NB4 (cell line): ENCODE data around the gene SASH1.

Experiments used
- DNase-seq: peaks from one replicate; pipeline ENCODE4 v3.0.0; 2010; ENCODE audit warnings: low read depth
- H3K4me3 ChIP-seq: one replicate; pipeline ENCODE4 v1.5.1; 2011; ENCODE audit warnings: mild to moderate bottlenecking, low read depth, low read length, moderate library complexity
- CTCF ChIP-seq: IDR thresholded peaks from one replicate; pipeline ENCODE4 v1.5.1; 2012; ENCODE audit warnings: low read depth, low read length
- MAX ChIP-seq: IDR thresholded peaks from 2 replicates; pipeline ENCODE4 v1.6.1; 2011; ENCODE audit warnings: low read depth, low read length
- MYC ChIP-seq: IDR thresholded peaks from 2 replicates; pipeline ENCODE4 v1.6.1; 2011; ENCODE audit warnings: low read depth, low read length
- POLR2A ChIP-seq: IDR thresholded peaks from 2 replicates; pipeline ENCODE4 v1.6.1; 2011; ENCODE audit warnings: mild to moderate bottlenecking; ENCODE audit not compliant: insufficient read length; ENCODE audit errors: extremely low read depth

Gene SASH1

GRCh38 chr6:148543540-148543939 lies 200.9 kb downstream of the SASH1 start:
- no peak for DNase-seq
- TF ChIP-seq MAX (no peak), POLR2A (no peak), MYC (no peak), CTCF (no peak)
- H3K4me3 ChIP-seq = no peak overlapping the region

GRCh38 chr6:148544421-148544820 lies 201.8 kb downstream of the SASH1 start:
- no peak for DNase-seq
- TF ChIP-seq MYC (no peak), MAX (no peak), POLR2A (no peak), CTCF (no peak)
- no peak overlapping the region for H3K4me3 ChIP-seq

- no peak for DNase-seq
- TF ChIP-seq CTCF (no peak), MYC (no peak), MAX (no peak), POLR2A (no peak)
- no peak overlapping the region for H3K4me3 ChIP-seq
Measured at GRCh38 chr6:148545901-148546300, 203.3 kb downstream of the SASH1 start.

GRCh38 chr6:148547110-148547509 lies 204.5 kb downstream of the SASH1 start:
- TF ChIP-seq CTCF = no peak
- TF ChIP-seq MAX = no peak
- TF ChIP-seq MYC = no peak
- no peak for TF ChIP-seq POLR2A
- no peak for DNase-seq
- H3K4me3 ChIP-seq = no peak overlapping the region

GRCh38 chr6:148548065-148548748 lies 205.6 kb downstream of the SASH1 start:
- no peak for DNase-seq
- TF ChIP-seq MAX = no peak
- no peak for TF ChIP-seq MYC
- no peak for TF ChIP-seq POLR2A
- no peak for TF ChIP-seq CTCF
- no peak overlapping the region for H3K4me3 ChIP-seq

GRCh38 chr6:148548749-148549140 lies 206.1 kb downstream of the SASH1 start:
- no peak overlapping the region for H3K4me3 ChIP-seq
- no peak for TF ChIP-seq MYC
- no peak for TF ChIP-seq MAX
- no peak for TF ChIP-seq CTCF
- no peak for TF ChIP-seq POLR2A
- no peak for DNase-seq
